Activated B cell treated with CpG ODN at 0.5 μM for 24 hours (primary cell): Measurements from ENCODE around the gene CHD2. TPM values are rescaled to one million over a fixed set of nuclear protein-coding genes. Genes with fewer than 3 reads are reported as not detected.

ENCODE experiments used
- ATAC-seq: fragments of 200-7000 bp; cut with Tn5 transposase; one replicate; pipeline ENCODE4 v1.10.0; 2021; ENCODE audit warnings: low read depth, mild to moderate bottlenecking, moderate library complexity
- CTCF ChIA-PET: fragments of 350-600 bp; sonication (Branson Sonifier 250); formaldehyde crosslinking; loops from one replicate; lab custom pipeline; 2021; ENCODE audit warnings: antibody characterized with exemption; lab: Charles Lee
- POLR2A ChIA-PET: fragments of 350-600 bp; sonication (Branson Sonifier 250); formaldehyde crosslinking; loops from one replicate; lab custom pipeline; 2021; ENCODE audit warnings: antibody characterized with exemption; lab: Charles Lee
- DNase-seq: peaks from one replicate; pipeline ENCODE4 v3.0.0; 2022
- H3K27ac Mint-ChIP-seq: one replicate; pipeline ENCODE4 v1.8.0; 2020; ENCODE audit warnings: mixed read lengths
- H3K27me3 Mint-ChIP-seq: one replicate; pipeline ENCODE4 v1.8.0; 2021; ENCODE audit warnings: mixed read lengths
- H3K36me3 Mint-ChIP-seq: one replicate; pipeline ENCODE4 v1.8.0; 2021; ENCODE audit warnings: low read depth, mixed read lengths
- H3K4me1 Mint-ChIP-seq: one replicate; pipeline ENCODE4 v1.8.0; 2021; ENCODE audit warnings: mixed read lengths
- H3K4me3 Mint-ChIP-seq: one replicate; pipeline ENCODE4 v1.8.0; 2020; ENCODE audit warnings: mild to moderate bottlenecking, mixed read lengths
- H3K9me3 Mint-ChIP-seq: one replicate; pipeline ENCODE4 v1.8.0; 2020; ENCODE audit warnings: mixed read lengths
- CTCF ChIP-seq: fragments of 200-600 bp; IDR thresholded peaks from one replicate; pipeline ENCODE4 v1.8.0; 2022; ENCODE audit warnings: antibody characterized with exemption, mild to moderate bottlenecking
- intact Hi-C: fragments of 100-400 bp; cut with micrococcal nuclease; formaldehyde crosslinking; loops from one replicate; pipeline ENCODE4 v1.15.1; 2024
- total RNA-seq: library from RNA; stranded (reverse); gene quantifications from 2 replicates; pipeline ENCODE4 v1.2.3, GENCODE V29; 2022

Gene CHD2
- total RNA-seq, 1 donor from 2014 or later = 298 TPM

GRCh38 chr15:92944946-92945521 is 44.9 kb downstream of the CHD2 start:
- ATAC-seq = no peak
- H3K36me3 Mint-ChIP-seq = peaks cover 92% of the 10 kb centered on the region
- peak overlapping the region; percentile 44 for H3K27ac Mint-ChIP-seq
- intact Hi-C loops = loop anchor here (5.0 kb wide), 1 partner anchor 42 kb away; no protein-coding TSS in a partner anchor
- CTCF ChIA-PET = interaction anchor here (0.7 kb wide), 1 partner anchor 19 kb away, joined by 3 read pairs; no protein-coding TSS in a partner anchor
- H3K4me3 Mint-ChIP-seq = no peak overlapping the region
- peaks cover 3% of the 10 kb centered on the region for H3K4me1 Mint-ChIP-seq
- H3K9me3 Mint-ChIP-seq = peaks cover 19% of the 10 kb centered on the region
- no peaks in the 10 kb centered on the region for H3K27me3 Mint-ChIP-seq
- no peak for DNase-seq
- TF ChIP-seq CTCF = no peak
- POLR2A ChIA-PET = no interaction called here

- TF ChIP-seq CTCF = no peak
- no peaks in the 10 kb centered on the region for H3K27me3 Mint-ChIP-seq
- no peak for ATAC-seq
- H3K27ac Mint-ChIP-seq = peak overlapping the region; percentile 12
- no peak overlapping the region for H3K4me3 Mint-ChIP-seq
- peaks cover 99% of the 10 kb centered on the region for H3K36me3 Mint-ChIP-seq
- CTCF ChIA-PET = no interaction called here
- H3K9me3 Mint-ChIP-seq = peaks cover 20% of the 10 kb centered on the region
- peaks cover 3% of the 10 kb centered on the region for H3K4me1 Mint-ChIP-seq
- intact Hi-C loops = no loop called here
- POLR2A ChIA-PET = interaction anchor here (0.9 kb wide), 1 partner anchor 64 kb away, joined by 3 read pairs; no protein-coding TSS in a partner anchor
- DNase-seq = no peak
These were observed 47.1 kb downstream of the CHD2 start for GRCh38 chr15:92947071-92947730.

GRCh38 chr15:92949604-92950249 is 49.6 kb downstream of the CHD2 start:
- H3K36me3 Mint-ChIP-seq = peaks cover 95% of the 10 kb centered on the region

GRCh38 chr15:92951800-92952457 is 51.8 kb downstream of the CHD2 start:
- intact Hi-C loops = no loop called here
- no peak overlapping the region for H3K4me3 Mint-ChIP-seq
- no peaks in the 10 kb centered on the region for H3K27me3 Mint-ChIP-seq
- peaks cover 95% of the 10 kb centered on the region for H3K36me3 Mint-ChIP-seq
- no peaks in the 10 kb centered on the region for H3K4me1 Mint-ChIP-seq
- ChIA-PET POLR2A (no interaction called here), CTCF (no interaction called here)
- DNase-seq (no peak), ATAC-seq (no peak)
- no peak overlapping the region for H3K27ac Mint-ChIP-seq
- H3K9me3 Mint-ChIP-seq = peaks cover 20% of the 10 kb centered on the region
- no peak for TF ChIP-seq CTCF

More at GRCh38 chr15:92949604-92950249, 49.6 kb downstream of the CHD2 start:
- CTCF ChIA-PET = no interaction called here
- DNase-seq (no peak), ATAC-seq (no peak)
- Mint-ChIP-seq H3K27ac (no peak overlapping the region), H3K4me3 (no peak overlapping the region), H3K4me1 (peaks cover 3% of the 10 kb centered on the region), H3K9me3 (peaks cover 20% of the 10 kb centered on the region), H3K27me3 (no peaks in the 10 kb centered on the region)
- no peak for TF ChIP-seq CTCF
- POLR2A ChIA-PET = no interaction called here
- intact Hi-C loops = no loop called here
